Activated CD4-positive, alpha-beta T cell treated with anti-CD3 and anti-CD28 coated beads, Interleukin-2, amount 50 U/mL, for 16 hours (primary cell): ENCODE measurements around the gene GBGT1.
"Not testable (repeated sequence)": the region's sequence is repeated elsewhere in the genome, so short reads cannot be mapped to it uniquely, and the experiment has no call there.

Experiments used
- DNase-seq: peaks from one replicate; pipeline ENCODE4 v3.0.0-alpha.2; 2020

GBGT1 gene

DNA sequence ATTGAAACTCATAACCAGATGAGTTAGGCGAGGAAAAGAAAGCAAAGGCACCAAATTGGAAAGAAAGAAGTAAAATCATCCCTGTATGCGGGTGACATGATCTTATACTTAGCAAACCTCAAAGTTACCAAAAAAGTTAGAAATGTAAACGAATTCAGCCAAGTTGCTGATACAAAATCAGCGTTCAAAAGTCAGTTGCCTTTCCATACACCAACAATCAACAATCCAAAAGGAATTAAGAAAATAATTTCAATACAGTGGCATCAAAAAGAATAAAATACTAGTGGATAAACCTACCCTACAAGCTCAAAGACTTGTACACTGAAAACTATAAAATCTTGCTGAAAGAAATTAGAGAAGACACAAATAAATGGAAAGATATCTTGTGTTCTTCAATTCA lies 30.9 kb upstream of the GBGT1 start:
- no peak for DNase-seq

GRCh38 chr9:133191989-133192388 lies 28.3 kb upstream of the GBGT1 start:
- no peak for DNase-seq

- no peak for DNase-seq
Measured at GRCh38 chr9:133189826-133190225, 26.1 kb upstream of the GBGT1 start.

- DNase-seq: no peak
Measured at GRCh38 chr9:133188843-133189180, 25.1 kb upstream of the GBGT1 start.

- no peak for DNase-seq
Measured at GRCh38 chr9:133188006-133188842, 24.5 kb upstream of the GBGT1 start.

DNA sequence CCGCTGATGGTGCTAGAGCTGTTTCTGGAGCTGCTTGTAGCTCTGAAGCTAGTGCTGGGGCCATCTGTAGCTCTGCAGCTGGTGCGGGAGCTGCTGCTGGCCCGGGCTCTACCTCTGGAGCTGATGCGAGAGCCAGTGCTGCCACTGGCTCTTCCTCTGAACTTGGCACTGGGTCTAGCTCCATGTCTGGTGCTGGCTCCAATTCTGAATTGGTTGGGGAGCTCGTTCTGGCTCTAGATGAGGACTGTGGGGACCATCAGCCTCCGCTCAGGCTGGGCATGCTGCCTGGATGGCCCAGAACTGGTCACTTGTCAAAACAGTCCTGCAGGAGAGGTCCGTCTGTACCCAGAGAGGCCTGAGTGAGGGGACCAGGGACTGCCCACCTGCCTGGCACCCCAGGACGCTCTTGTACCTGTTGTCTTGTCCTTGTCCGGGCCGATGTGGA lies 23.9 kb upstream of the GBGT1 start:
- DNase-seq: no peak

DNA sequence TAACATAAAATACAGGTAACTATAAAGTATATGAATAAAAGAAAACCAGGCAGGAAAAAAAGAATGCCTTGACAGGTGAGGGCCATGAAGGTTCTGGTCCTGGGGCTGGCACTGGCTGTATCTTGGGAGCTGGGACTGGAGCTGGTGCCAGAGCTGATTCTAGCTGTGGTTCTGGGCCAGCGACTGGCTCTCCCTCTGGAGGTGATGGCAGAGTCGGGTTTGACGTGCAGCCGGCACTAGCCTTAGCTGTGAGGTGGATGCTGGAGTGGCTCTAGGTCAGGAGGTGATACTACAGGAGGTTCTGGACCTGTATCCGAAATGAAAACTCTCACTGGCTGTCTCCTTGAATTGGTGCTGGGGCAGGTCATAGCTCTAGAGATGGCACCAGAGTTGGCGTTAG lies 23.0 kb upstream of the GBGT1 start:
- DNase-seq: no peak

DNA sequence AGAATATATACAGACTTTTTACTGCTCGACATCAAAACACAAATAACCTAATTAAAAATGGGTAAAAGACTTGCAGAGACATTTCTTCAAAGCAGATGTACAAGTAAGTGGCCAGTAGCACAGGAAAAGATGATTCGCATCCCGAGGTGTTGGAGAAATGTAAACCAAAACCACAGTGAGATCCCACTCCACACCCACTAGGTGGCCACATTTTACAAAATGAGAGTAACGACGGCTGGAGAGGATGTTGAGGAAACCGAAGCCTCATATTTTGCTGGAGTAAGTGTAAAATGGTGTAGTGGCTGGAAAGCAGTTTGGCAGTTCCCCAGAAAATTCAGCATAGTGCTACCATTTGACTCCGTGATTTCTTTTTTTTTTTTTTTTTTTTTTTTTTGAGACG lies 21.3 kb upstream of the GBGT1 start:
- peak; percentile 74 for DNase-seq

DNA sequence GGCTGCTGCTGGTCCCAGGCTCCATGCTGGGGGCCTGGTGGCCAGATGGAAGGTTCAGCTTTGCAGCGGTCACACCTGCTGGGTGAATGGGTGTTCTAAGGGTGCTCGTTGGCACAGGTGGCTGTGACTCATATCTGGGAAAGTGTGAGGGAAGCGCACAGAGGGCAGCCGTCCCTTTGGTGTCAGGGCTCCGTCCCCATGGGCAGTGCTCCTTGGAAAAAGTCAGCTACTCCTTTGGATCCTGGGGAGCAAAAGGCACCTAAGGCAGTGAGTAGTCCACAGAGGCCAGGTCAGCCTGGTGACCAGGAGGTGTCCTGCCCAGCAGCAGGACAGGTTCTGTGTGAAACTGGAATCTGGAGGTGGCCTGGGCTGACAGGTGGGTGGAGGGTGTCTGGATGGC lies 18.4 kb upstream of the GBGT1 start:
- DNase-seq: no peak

DNA sequence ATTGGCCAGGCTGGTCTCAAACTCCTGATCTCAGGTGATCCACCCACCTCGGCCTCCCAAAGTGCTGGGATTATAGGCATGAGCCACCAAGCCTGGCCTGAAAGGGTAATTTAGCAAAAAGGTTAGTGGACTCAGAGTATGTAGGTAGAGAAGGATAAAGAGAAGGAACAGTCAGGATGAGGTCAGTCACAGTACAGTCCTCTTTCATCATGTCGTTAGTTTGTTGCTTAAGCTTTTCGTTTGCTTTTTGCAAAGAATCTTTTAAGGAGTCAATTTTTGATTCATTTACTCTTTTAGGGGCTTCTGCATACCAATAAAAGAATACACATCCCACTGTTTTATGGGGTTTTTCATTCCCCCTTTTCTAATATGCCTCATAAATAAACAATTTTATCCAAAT lies 17.8 kb upstream of the GBGT1 start:
- DNase-seq: no peak

DNA sequence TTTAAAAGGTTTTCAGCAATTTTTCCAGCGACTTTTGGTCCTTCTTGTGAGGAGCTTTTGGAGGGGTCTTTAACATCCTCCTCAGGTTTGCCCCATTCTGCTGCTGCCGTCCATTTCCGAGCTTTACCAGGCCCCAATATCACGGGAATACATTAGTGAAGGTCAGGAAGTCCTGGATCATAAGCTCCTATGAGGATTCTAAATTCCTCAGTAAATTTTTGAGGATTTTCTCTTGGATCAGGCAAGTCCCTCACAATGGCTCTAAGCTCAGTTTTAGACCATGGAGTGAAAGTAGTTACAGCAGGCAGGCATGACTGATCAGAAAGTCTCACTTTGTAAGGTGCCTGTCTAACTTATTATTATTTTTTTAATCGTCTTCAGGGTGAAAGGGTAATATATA lies 17.2 kb upstream of the GBGT1 start:
- DNase-seq: no peak

- no peak for DNase-seq
Measured at GRCh38 chr9:133173056-133173455, 9.3 kb upstream of the GBGT1 start.

DNA sequence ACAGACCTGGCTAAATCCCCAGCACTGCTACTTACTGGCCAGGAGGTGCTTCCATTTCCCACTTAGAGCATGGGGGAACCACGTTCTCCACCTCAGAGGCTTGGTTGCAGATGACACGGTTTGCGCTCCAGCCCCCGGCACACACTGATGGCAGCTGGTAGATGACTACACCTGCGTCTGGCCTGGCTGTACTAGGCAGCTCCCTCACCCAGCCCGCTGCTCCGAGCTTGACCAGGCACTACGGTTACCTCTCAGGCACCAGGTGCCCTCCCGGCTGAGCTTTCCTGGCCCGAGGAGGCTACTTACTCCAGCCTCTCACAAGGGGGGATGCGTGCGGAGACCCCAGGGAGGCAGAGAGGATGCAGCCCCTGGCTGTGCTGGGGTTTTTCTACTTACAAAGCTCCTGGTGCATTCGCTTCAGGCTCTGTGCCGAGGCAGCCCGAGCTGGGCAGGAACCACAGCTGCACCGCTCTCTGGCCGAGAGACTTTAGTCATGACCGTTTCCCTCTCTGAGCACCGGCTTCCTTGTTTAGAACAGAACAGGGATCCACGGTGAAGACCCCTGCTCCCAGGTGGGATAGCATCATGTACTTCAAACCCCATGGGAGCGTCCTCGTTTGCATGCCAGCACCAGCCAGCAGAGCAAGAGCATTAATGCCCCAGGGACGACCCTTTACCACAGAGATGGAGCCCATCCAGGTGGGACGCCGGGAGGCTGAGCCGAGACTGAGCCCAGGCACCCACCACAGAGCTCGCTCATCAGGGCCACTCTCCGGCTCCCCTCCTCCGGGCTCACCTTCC lies 7.6 kb upstream of the GBGT1 start:
- no peak for DNase-seq

- no peak for DNase-seq
Measured at GRCh38 chr9:133170716-133171115, 7.0 kb upstream of the GBGT1 start.

GRCh38 chr9:133169687-133170086 lies 6.0 kb upstream of the GBGT1 start:
- DNase-seq: not testable (repeated sequence)

DNA sequence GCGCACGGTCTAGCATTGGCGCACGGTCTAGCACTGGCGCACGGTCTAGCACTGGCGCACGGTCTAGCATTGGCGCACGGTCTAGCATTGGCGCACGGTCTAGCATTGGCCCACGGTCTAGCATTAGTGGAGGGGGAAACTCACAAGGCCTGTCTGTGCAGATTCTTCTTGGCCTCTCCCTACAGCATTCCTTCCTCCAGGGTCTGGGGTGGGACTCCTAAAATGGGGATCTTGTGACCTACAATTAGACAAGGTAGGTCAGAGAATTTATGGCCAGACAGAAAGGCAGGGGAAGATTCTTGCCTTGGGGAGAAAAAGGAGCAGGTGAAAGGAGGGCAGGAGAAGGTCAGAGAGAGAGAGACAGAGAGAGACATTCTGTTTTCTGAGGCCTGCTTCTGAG lies 5.4 kb upstream of the GBGT1 start:
- DNase-seq: no peak

DNA sequence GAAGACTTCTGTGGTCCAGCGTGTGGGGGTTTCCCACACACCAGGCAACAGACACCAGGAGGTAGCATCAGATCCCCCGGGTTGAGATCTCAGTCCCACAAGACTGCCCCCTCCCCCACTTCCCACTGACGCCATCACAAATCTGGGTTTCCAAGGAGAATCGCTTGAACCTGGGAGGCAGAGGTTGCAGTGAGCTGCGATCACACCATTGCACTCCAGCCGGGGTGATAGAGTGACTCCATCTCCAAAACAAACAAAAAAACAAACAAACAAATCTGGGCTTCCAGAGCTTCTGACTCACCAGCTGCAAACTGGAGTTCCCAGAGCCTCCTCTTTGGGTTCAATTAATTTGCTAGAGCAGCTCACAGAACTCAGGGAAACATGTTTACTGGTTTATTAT lies 4.7 kb upstream of the GBGT1 start:
- DNase-seq: no peak

- no peak for DNase-seq
Measured at GRCh38 chr9:133167769-133168168, 4.1 kb upstream of the GBGT1 start.

DNA sequence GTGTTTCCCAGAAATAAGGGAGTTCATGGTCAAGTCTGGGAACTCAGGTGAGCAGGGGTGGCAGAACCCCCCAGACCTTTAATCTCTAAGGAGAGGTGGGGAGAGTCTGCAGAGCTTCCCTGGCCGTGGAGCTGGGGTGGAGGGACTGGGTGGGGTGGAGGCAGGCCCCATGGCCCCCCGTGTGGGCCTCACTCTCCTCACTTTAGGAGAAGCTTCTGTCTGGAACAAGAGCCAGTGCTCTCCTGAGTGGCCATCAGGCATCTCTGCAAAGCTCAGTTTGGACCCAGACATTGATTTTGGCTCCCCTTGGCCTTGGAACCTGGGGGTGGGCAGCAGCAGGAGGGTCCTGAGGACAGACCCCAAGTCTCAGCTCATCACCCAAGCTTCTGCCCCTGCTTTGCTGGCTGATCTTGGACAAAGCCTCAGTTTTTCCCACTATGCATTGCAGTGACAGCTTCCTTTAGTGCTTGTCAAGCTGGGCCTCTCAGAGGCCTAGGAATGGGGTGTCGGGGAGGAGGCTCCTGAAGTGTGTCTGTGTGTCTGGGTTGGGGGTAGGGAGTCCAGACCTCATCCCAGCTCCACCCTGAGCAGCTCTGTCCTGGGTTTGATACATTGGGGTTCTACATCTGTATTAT lies 3.5 kb upstream of the GBGT1 start:
- DNase-seq: no peak

- no peak for DNase-seq
Measured at GRCh38 chr9:133166392-133166791, 2.7 kb upstream of the GBGT1 start.

DNA sequence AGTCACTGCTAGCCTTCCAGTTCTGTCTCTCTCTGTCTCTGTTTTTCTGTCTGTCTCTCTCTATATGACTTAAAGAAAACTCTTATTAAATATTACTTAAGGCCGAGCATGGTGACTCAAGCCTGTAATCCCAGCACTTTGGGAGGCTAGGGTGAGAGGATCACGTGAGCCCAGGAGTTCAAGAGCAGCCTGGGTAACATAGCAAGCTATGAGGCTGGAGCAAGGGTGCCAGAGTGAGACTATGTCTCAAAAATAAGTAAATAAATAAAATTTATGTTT lies 1.7 kb upstream of the GBGT1 start:
- no peak for DNase-seq

DNA sequence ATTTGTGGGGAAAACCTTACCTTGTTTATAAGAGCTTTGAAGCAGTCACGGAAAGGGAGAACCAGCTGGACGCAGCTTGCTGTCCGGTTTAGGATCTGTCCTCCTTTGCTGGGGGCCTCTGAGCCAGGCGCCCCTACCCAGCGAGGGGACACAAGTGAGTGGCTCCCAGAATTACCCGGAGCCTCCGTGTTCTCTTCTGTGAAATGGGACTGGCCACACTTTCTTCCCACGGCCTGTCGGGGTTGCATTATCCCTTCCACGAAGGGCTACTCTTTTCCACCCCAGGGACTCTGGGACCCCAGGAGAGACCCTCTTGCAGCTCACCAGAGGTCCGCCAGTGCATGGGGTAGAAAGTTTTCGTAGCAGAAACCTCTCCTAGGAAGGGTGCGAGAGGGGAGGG lies 477 bp upstream of the GBGT1 start:
- no peak for DNase-seq

- no peak for DNase-seq
Measured at GRCh38 chr9:133162861-133163503, 732 bp downstream of the GBGT1 start.

- no peak for DNase-seq
Measured at GRCh38 chr9:133161547-133161950, 2.2 kb downstream of the GBGT1 start.
